Measurements from ENCODE around the gene SLC35G6. TPM values are rescaled to one million over a fixed set of nuclear protein-coding genes. Genes with fewer than 3 reads are reported as not detected.
"Not testable (repeated sequence)": the region's sequence is repeated elsewhere in the genome, so short reads cannot be mapped to it uniquely, and the experiment has no call there.

Gene SLC35G6
- total RNA-seq = not detected

GRCh38 chr17:7481275-7481674 is at the start of gene SLC35G6:
Gene SLC35G6, plus strand, starts transcription at chr17:7481446. Its CDS starts 71 bp downstream, at chr17:7481517.
- peak within 1 kb of the TSS; percentile 100 for H3K27ac Mint-ChIP-seq
- not testable (repeated sequence) for H3K9me3 Mint-ChIP-seq; H3K27me3 Mint-ChIP-seq; ATAC-seq (replicated peaks)
- peak within 1 kb of the TSS; percentile 86 for H3K4me3 Mint-ChIP-seq
- H3K4me1 Mint-ChIP-seq = peaks cover 48% of the 10 kb centered on the region
- H3K36me3 Mint-ChIP-seq (ENCODE audit: low read depth) = peaks cover 37% of the 10 kb centered on the region

DNA sequence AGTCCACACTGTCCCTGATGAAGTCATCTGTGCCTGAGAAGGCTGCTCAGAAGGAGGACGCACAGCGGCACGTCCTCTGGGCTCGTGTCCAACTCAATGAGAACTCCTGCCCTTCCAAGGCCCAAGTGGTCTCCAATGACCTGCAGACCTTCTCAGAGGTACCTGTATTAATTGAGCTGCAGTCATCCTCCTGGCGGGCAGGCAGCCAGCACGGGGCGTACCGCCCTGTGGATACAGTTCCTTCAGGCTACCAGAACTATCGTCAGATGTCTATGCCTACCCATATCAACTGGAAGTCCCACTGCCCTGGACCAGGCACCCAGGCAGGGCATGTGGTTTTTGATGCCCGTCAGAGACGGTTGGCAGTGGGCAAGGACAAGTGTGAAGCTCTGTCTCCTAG is 49.0 kb upstream of the SLC35G6 start:
- no peak for ATAC-seq (replicated peaks)
- H3K27me3 Mint-ChIP-seq = no peaks in the 10 kb centered on the region
- H3K36me3 Mint-ChIP-seq (ENCODE audit: low read depth) = peaks cover 18% of the 10 kb centered on the region
- H3K27ac Mint-ChIP-seq = no peak overlapping the region
- H3K4me3 Mint-ChIP-seq = no peak overlapping the region
- H3K4me1 Mint-ChIP-seq = no peaks in the 10 kb centered on the region
- no peaks in the 10 kb centered on the region for H3K9me3 Mint-ChIP-seq

DNA sequence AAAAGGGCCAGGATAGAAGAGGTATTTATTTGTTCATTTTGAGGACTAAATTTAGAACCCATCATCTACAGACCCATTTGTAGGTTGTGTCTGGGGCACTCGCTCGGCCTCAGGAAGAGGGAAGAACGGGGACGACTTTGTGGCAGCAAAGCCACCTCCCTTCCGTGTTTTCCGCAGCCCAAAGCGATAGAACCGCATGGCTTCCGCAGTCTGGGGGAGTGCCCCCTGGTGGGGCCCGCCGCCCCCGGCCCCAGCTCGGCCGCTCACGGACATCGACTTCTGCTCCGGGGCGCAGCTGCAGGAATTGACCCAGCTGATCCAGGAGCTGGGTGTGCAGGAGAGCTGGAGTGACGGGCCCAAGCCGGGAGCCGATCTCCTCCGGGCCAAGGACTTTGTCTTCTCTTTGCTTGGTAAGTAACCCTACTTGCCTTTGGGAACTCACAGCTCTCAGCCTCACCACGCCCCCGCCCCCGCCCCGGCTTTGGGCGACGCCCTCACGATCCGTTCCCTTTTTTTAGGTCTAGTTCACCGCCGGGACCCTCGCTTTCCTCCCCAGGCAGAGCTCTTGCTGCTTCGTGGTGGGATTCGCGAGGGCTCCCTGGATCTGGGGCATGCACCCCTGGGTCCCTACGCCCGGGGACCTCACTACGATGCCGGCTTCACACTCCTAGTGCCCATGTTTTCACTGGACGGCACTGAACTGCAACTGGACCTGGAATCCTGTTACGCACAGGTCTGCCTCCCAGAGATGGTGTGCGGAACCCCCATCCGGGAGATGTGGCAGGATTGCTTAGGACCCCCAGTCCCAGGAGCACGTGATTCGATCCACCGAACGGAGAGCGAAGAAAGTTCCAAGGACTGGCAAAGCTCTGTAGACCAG is 45.3 kb upstream of the SLC35G6 start:
- Mint-ChIP-seq H3K27me3 (peaks cover 13% of the 10 kb centered on the region), H3K27ac (peak overlapping the region; percentile 94), H3K9me3 (no peaks in the 10 kb centered on the region), H3K36me3 (ENCODE audit: low read depth) (peaks cover 47% of the 10 kb centered on the region), H3K4me3 (peak overlapping the region; percentile 95), H3K4me1 (peaks cover 18% of the 10 kb centered on the region)
- ATAC-seq (replicated peaks) = peak; percentile 28

DNA sequence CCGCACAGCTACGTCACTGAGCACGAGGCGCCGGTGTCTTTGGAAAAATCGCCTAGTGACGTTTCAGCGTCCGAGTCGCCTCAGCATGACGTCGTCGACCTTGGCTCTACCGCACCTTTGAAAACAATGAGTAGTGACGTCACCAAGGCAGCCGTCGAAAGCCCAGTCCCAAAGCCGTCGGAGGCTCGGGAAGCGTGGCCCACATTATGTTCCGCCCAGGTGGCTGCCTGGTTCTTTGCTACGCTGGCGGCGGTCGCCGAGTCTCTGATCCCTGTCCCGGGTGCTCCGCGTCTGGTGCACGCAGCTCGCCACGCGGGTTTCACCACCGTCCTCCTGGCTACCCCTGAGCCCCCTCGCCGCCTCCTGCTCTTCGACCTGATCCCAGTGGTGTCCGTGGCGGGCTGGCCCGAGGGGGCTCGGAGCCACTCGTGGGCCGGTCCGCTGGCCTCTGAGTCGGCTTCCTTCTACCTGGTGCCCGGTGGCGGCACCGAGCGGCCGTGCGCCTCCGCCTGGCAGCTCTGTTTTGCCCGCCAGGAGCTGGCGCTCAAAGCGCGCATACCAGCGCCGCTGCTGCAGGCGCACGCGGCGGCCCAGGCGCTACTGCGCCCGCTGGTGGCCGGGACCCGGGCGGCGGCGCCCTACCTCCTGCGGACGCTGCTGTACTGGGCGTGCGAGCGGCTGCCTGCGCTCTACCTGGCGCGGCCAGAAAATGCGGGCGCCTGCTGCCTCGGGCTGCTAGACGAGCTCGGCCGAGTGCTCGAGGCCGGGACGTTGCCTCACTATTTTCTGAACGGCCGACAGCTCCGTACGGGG is 44.5 kb upstream of the SLC35G6 start:
- Mint-ChIP-seq H3K9me3 (no peaks in the 10 kb centered on the region), H3K27ac (peak overlapping the region; percentile 85), H3K36me3 (ENCODE audit: low read depth) (peaks cover 47% of the 10 kb centered on the region), H3K4me1 (peaks cover 18% of the 10 kb centered on the region), H3K27me3 (peaks cover 13% of the 10 kb centered on the region), H3K4me3 (peak overlapping the region; percentile 95)
- peak; percentile 69 for ATAC-seq (replicated peaks)

DNA sequence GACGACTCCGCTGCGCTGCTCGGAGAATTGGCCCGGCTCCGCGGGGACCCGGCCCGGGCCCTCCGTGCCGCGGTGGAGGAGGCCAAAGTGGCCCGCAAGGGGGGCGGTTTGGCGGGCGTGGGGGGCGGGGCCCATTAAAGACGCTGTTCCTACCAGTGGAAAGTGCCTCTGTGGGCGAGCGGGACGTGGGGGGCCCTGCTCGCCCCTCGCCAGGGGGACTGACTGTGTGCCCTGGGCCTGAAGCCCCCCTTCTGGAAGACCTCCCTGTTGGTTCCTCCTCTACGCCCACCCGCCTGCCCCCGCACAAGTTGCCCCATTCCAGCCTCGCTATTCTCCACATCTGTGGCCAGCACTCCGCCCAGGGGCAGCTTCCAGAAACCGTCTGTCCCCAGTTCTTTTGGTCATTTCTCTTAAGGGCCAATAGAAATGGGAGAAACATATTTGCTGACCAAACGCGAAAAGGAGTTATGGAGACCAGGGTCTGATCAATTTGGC is 43.8 kb upstream of the SLC35G6 start:
- Mint-ChIP-seq H3K27ac (peak overlapping the region; percentile 78), H3K27me3 (peaks cover 19% of the 10 kb centered on the region), H3K36me3 (ENCODE audit: low read depth) (peaks cover 47% of the 10 kb centered on the region), H3K4me1 (peaks cover 18% of the 10 kb centered on the region), H3K9me3 (no peaks in the 10 kb centered on the region), H3K4me3 (peak overlapping the region; percentile 95)
- ATAC-seq (replicated peaks) = no peak

DNA sequence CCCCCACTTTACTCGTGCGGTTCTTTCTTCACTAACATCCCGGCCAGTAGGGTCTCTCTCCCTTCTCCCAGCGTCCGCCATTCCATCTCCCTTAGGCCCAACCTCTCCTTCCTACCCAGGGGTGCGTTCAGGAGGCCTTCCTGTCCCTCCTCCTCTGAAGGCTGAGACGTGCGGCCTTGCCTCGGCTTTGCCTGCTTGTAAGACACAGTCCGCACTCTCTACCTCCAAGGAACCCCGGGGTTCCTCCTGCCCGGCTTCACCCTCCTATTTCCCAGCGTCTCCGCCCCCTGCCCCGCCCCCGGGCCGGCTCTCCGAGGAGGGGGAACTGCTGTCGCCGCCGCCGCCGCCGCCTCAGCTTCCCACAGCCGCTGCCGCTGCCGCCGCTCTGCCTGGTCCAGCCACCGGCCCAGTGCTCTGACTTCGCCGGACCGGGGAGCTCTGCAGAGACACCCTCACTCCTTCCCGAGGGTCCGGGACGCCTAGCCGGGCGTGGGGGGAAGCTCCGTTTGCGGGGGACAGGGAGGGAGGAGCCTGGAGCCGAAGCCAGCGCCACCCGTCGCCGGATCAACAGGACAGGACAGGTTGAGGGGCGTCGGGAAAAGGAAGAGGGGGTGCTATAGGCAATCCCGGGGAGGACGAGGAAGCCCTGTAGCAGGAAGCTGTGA is 43.2 kb upstream of the SLC35G6 start:
- no peak for ATAC-seq (replicated peaks)
- Mint-ChIP-seq H3K9me3 (no peaks in the 10 kb centered on the region), H3K27ac (peak overlapping the region; percentile 78), H3K27me3 (peaks cover 22% of the 10 kb centered on the region), H3K4me3 (peak overlapping the region; percentile 95), H3K36me3 (ENCODE audit: low read depth) (peaks cover 47% of the 10 kb centered on the region), H3K4me1 (peaks cover 18% of the 10 kb centered on the region)

DNA sequence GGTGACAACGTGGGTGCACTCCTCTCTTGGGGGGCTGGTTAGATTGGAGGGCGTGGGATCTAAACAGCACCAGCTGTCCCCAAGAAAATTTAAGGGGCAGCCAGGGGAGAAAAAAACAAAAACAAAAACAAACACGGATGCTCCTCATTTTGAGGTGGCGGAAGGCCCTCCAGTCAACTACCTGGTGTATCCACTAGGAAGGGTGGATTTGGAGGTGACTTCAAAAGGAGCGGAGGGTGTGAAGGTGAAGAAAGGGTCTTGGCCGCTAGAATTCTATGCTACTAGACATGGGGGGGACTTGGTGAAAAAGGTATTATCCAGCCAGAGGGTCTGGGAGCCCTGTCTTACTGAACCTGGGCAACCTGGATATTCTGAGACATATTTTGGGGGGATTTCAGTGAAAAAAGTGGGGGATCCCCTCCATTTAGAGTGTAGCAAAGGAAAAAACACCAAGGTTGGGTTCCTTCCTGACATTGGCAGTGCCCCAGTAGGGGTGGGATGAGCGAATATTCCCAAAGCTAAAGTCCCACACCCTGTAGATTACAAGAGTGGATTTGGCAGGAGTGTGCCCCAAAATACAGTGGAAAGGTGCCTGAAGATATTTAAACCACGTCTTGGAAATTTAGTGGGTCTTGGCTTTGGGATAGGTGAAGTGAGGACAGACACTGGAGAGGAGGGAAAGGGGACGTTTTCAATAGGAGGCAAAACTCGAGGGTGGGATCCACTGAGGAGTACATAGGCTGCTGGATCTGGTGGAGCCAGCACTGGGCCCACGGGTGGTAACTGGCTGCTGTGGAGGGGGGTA is 42.4 kb upstream of the SLC35G6 start:
- H3K36me3 Mint-ChIP-seq (ENCODE audit: low read depth) = peaks cover 47% of the 10 kb centered on the region
- H3K9me3 Mint-ChIP-seq = no peaks in the 10 kb centered on the region
- peaks cover 18% of the 10 kb centered on the region for H3K4me1 Mint-ChIP-seq
- peak overlapping the region; percentile 95 for H3K4me3 Mint-ChIP-seq
- peak overlapping the region; percentile 78 for H3K27ac Mint-ChIP-seq
- no peak for ATAC-seq (replicated peaks)
- H3K27me3 Mint-ChIP-seq = peaks cover 30% of the 10 kb centered on the region

GRCh38 chr17:7439462-7440112 is 41.7 kb upstream of the SLC35G6 start, which contains the start of gene FGF11:
Gene FGF11, plus strand, starts transcription at chr17:7439512. Its CDS starts 109 bp downstream, at chr17:7439621.
- Mint-ChIP-seq H3K4me1 (peaks cover 18% of the 10 kb centered on the region), H3K27ac (peak within 1 kb of the TSS; percentile 84), H3K9me3 (no peaks in the 10 kb centered on the region), H3K4me3 (peak within 1 kb of the TSS; percentile 95), H3K27me3 (peaks cover 36% of the 10 kb centered on the region), H3K36me3 (ENCODE audit: low read depth) (peaks cover 47% of the 10 kb centered on the region)
- ATAC-seq (replicated peaks) = no peak

DNA sequence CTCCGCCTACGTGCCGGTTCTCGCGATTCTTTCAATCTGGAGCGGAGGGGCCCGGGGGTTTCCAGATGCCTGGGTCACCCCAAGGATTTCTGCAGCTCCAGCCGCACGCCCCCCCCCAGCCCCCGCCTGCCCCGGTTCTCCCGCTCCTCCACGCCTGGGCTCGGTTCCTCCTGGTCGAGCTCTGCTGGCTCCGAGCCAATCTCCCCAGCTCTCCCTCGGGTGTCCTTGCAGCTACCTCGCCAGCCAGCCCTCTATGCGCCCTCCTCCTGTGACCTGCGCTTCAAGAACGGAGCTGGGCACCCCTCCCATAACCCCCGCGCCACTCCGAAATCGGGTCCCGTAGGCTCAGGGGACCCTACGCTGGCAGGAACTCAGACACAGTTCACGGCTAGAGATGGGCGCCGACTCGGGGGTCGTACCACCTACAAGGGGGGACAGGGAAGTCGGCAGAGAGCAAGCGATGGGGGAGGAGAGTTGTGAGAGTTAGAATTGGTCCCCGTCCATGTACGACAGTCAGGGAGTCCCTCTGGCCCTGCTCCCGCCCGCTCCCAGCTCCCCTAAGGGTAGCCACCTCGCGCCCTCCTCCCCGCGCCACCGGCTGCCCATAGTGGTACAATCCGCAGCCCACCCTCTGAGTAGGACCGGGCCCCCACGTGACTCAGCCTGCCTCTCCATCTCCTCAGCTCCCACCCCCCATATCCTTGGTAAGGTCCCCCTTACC is 41.0 kb upstream of the SLC35G6 start:
- Mint-ChIP-seq H3K36me3 (ENCODE audit: low read depth) (peaks cover 45% of the 10 kb centered on the region), H3K4me3 (peak overlapping the region; percentile 95), H3K9me3 (no peaks in the 10 kb centered on the region), H3K27ac (peak overlapping the region; percentile 84), H3K4me1 (peaks cover 18% of the 10 kb centered on the region), H3K27me3 (peaks cover 39% of the 10 kb centered on the region)
- ATAC-seq (replicated peaks) = no peak

GRCh38 chr17:7440834-7441195 is 40.4 kb upstream of the SLC35G6 start:
- ATAC-seq (replicated peaks) = peak; percentile 19
- Mint-ChIP-seq H3K27ac (peak overlapping the region; percentile 84), H3K27me3 (peaks cover 44% of the 10 kb centered on the region), H3K36me3 (ENCODE audit: low read depth) (peaks cover 47% of the 10 kb centered on the region), H3K4me1 (peaks cover 23% of the 10 kb centered on the region), H3K4me3 (peak overlapping the region; percentile 95), H3K9me3 (no peaks in the 10 kb centered on the region)

GRCh38 chr17:7441266-7441665 is 40.0 kb upstream of the SLC35G6 start:
- Mint-ChIP-seq H3K9me3 (no peaks in the 10 kb centered on the region), H3K4me3 (peak overlapping the region; percentile 95), H3K36me3 (ENCODE audit: low read depth) (peaks cover 45% of the 10 kb centered on the region), H3K27ac (no peak overlapping the region), H3K27me3 (peaks cover 48% of the 10 kb centered on the region), H3K4me1 (peaks cover 24% of the 10 kb centered on the region)
- no peak for ATAC-seq (replicated peaks)

- Mint-ChIP-seq H3K4me1 (peaks cover 24% of the 10 kb centered on the region), H3K9me3 (no peaks in the 10 kb centered on the region), H3K4me3 (no peak overlapping the region), H3K36me3 (ENCODE audit: low read depth) (peaks cover 37% of the 10 kb centered on the region), H3K27ac (no peak overlapping the region), H3K27me3 (peaks cover 51% of the 10 kb centered on the region)
- ATAC-seq (replicated peaks) = no peak
These were observed 39.1 kb upstream of the SLC35G6 start for GRCh38 chr17:7442142-7442541.
